Left hindlimb (tissue), 1 donor: ENCODE results near the gene MDH2.
"Not testable (repeated sequence)": the region's sequence is repeated elsewhere in the genome, so short reads cannot be mapped to it uniquely, and the experiment has no call there.

Source experiments
- DNase-seq: peaks from one replicate; pipeline ENCODE4 v3.0.0-alpha.2; 2018

Gene MDH2

GRCh38 chr7:76047811-76048667 lies at the start of gene MDH2, which contains the start of gene STYXL1:
Gene MDH2 (plus strand): TSS chr7:76048106. CDS start chr7:76048161, 55 bp downstream.
Gene STYXL1 (minus strand): TSS chr7:76048000. CDS start chr7:76030523, 17,477 bp downstream.
- DNase-seq, result peak; percentile 96

DNA sequence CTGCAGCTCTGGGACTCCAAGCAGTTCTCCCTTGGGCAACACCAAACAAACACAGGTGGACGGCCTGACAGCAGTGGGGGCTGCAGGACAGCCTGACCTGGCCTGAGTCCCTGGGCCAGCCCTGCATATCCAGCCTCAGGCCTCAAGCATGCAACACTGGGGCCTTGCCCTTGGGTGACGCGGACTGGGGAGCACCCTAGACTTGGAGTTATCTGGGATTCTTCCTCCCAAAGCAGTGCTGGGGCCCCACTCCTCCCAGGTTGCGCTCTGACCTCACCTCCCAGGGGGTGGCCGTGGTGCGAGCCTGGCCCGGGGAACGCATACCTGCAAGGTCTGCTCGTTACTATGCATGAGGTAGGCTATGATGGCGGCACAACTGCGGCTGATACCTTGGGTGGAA lies 47.3 kb upstream of the MDH2 start:
- DNase-seq, result no peak

- DNase-seq, result no peak
Observed at GRCh38 chr7:76002139-76002538, 45.8 kb upstream of the MDH2 start.

DNA sequence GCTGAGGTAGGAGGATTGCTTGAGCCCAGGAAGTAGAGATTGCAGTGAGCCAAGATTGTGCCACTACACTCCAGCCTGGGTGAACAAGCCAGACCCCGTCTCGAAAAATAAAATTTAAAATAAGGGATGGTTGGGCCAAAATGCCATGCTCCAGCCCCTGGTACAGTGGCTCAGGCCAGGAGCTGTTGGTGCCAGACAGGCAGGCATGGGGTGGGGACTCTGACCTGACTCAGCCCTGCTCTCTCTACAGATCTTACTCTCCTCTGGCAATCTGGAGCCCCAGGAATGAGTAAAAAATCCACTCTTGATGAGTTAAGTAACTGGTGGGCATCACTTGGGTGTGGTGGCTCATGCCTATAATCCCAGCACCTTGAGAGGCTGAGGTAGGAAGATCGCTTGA lies 45.1 kb upstream of the MDH2 start:
- DNase-seq, result no peak

DNA sequence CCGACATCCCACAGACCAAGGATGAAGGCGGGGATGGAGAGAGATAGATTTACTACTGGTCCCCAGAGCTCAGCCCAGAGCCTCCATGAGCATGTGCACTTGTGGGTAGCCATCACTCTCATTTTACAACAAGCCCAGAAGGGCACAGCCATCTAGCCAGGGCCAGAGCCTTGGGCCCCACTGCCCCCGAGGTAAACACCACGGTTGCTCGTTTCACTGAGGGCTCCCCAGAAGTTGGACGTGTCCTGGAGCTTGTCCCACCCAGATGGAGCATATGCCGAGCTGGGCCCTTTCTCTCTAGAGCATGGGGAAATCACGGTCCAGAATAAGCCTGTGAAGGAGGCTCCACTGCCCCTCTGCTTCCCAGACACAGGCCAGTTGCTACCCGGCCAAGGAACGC lies 44.6 kb upstream of the MDH2 start:
- DNase-seq, result no peak

GRCh38 chr7:76005004-76005403 lies 42.9 kb upstream of the MDH2 start:
- not testable (repeated sequence) for DNase-seq

- no peak for DNase-seq
Observed at GRCh38 chr7:76008156-76008687, 39.7 kb upstream of the MDH2 start.

- no peak for DNase-seq
Observed at GRCh38 chr7:76009672-76010600, 38.0 kb upstream of the MDH2 start.

DNA sequence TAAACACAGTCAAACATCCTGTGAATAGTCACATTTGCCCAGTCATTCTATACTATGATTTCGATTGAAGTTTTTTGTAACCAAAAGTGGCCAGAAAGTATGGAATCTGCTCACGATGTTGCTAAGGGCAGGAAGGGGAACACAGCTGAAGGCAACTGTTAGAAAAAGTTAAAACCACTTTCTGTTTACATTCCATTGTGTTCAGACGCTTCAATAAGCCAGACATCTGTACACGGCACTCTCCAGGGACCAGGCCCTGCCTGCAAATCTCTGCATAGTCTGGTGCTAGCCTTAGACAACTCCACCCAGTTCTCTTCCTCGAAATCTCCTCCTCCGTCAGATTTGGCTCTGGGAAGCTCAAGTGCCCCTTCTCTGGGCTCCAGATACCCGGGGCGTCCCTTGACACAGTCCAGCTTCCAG lies 36.5 kb upstream of the MDH2 start:
- DNase-seq, result peak; percentile 56

GRCh38 chr7:76016191-76016947 lies 31.5 kb upstream of the MDH2 start:
- DNase-seq, result no peak

GRCh38 chr7:76018520-76018919 lies 29.4 kb upstream of the MDH2 start:
- DNase-seq, result not testable (repeated sequence)

- DNase-seq, result peak; percentile 66
Observed at GRCh38 chr7:76020031-76020714, 27.7 kb upstream of the MDH2 start.

DNA sequence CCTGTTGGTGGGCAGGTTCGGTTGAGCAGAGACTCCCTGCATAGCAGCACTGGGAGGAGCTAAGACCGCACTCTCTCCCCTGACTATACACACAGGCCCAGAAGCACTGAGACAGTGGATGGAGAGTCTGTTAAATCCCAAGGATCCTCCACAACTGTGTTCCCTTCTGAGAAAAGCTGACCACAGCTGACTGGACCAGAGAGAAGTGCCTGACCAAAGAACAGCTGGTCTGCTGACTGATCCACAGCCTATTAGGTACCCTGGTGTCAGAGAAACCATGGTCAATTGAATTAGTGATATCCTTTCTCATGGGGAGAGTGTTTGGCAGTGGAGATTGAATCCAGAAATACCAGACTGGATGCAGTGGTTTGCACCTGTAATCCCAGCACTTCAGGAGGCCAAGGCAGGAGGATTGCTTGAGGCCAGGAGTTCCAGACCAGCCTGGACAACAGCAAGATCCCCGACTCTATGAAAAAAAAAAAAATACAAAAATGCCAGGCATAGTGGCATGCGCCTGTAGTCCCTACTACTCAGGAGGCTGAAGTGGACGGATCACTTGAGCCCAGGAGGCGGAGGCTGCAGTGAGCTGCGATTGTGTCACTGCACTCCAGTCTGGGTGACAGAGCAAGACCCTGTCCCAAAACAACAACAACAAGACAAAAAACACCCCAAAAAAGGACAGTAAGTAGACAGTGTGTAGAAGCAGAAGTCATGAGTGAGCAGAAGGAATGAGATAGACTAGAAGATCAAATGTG lies 25.7 kb upstream of the MDH2 start:
- no peak for DNase-seq

DNA sequence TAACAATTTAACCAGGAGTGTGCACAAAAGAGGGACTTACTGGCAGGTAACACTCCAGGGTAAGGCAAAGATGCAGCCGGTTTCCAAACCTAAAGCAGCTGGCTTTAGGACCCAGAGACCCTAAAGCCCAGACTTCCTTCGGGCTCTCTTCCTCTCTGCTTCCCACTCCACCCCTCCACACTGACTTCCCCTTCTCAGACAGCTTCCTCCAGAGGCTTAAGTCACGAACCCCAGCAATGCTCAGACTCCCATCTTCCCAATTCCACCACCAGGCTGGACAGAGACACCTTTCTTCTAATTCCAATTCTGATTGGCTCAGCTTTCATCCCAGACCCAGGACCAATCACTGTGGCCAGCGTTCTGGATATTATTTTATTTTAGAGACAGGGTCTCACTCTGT lies 24.9 kb upstream of the MDH2 start:
- no peak for DNase-seq

- not testable (repeated sequence) for DNase-seq
Observed at GRCh38 chr7:76029682-76030081, 18.2 kb upstream of the MDH2 start.

DNA sequence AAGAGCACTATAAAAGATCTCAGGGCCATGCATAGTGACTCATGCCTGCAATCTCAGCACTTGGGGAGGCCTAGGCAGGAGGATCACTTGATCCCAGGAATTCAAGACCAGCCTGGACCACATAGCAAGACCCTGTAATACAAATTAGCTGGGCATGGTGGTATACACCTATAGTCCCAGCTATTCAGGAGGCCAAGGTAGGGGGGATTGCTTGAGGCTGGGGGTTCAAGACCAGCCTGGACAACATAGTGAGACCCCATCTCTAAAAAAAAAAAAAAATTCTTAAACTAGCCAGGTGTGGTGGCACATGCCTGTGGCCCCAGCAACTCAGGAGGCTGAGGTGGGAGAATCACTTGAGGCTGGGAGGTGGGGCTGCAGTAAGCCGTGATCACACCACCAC lies 15.9 kb upstream of the MDH2 start:
- no peak for DNase-seq

- no peak for DNase-seq
Observed at GRCh38 chr7:76037310-76037709, 10.6 kb upstream of the MDH2 start.

GRCh38 chr7:76040126-76040525 lies 7.8 kb upstream of the MDH2 start:
- DNase-seq, result no peak

- DNase-seq, result no peak
Observed at GRCh38 chr7:76044375-76044865, 3.5 kb upstream of the MDH2 start.

DNA sequence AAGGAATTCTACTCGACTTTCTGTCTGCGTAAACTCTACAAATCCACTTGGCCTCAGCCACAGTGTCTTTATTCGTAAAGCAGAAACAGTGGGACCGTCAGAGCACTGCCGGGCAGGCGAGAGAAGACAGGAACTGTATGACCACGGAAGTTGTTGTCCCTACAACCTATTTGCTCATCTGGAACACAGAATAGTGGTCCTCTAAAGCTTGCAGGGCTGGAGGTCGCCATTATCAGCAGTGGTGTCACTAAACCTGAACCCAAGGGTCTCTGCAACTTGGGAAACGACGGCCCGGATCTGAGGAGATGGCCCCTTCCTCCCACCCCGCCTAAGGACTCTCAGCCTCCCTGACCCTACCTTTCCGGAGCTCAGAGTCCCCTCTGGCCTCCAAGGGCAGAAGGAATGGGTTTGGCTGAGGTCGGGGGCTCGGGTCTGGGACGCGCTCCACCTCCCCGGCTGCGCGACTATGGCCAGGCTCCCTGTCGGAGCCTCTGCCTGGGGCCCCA lies 548 bp upstream of the MDH2 start:
- DNase-seq, result no peak

DNA sequence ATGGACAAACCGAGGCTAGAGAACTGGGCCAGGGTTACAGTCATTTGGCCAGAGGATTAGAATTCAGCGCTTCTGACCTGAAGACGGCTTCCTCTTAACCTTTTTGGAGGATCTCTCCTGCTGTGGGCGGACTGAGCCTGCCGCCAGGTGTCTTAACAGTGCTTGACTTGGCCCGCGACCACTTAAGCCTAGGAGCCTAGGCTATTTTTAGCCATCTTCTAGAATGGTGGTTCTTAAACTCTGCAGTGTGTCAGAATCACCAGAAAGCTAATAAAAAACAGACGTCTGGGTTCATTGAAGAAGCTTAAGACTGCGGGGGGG lies 722 bp downstream of the MDH2 start:
- no peak for DNase-seq
